NB4 (cell line): ENCODE data around the gene BMPR1B.

ENCODE experiments used
- POLR2A ChIP-seq: IDR thresholded peaks from 2 replicates; pipeline ENCODE4 v1.6.1; 2011; ENCODE audit warnings: mild to moderate bottlenecking; ENCODE audit not compliant: insufficient read length; ENCODE audit errors: extremely low read depth
- TF ChIP-seq, protein P1 (sequence below): IDR thresholded peaks from one replicate; pipeline ENCODE4 v1.5.1; 2012; ENCODE audit warnings: low read depth, low read length
- TF ChIP-seq, protein P2 (sequence below): IDR thresholded peaks from 2 replicates; pipeline ENCODE4 v1.6.1; 2011; ENCODE audit warnings: low read depth, low read length

DNA sequence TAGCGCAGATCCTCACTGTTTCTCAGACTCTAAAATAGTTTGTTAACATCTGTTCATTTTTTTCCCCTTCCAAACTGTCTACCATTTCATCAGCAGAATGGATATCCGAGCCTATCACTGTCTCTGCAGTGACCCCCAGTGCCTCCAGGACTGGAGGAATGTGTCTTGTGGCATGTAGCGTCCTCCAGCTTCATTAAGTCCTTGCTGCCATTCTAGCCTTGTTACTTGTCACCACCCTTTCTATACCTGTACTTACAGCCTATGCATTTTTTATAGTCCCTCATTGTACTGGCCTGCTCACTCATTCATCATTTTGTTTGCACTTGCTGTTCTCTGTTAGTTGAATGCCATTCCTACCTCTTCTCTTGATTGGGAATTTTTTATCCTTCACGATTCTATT lies 179.1 kb downstream of the BMPR1B start:
- TF ChIP-seq POLR2A = no peak
- TF ChIP-seq, protein P1, sequence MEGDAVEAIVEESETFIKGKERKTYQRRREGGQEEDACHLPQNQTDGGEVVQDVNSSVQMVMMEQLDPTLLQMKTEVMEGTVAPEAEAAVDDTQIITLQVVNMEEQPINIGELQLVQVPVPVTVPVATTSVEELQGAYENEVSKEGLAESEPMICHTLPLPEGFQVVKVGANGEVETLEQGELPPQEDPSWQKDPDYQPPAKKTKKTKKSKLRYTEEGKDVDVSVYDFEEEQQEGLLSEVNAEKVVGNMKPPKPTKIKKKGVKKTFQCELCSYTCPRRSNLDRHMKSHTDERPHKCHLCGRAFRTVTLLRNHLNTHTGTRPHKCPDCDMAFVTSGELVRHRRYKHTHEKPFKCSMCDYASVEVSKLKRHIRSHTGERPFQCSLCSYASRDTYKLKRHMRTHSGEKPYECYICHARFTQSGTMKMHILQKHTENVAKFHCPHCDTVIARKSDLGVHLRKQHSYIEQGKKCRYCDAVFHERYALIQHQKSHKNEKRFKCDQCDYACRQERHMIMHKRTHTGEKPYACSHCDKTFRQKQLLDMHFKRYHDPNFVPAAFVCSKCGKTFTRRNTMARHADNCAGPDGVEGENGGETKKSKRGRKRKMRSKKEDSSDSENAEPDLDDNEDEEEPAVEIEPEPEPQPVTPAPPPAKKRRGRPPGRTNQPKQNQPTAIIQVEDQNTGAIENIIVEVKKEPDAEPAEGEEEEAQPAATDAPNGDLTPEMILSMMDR = no peak
- TF ChIP-seq, protein P2, sequence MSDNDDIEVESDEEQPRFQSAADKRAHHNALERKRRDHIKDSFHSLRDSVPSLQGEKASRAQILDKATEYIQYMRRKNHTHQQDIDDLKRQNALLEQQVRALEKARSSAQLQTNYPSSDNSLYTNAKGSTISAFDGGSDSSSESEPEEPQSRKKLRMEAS = no peak
